ENCODE data around the gene RNF114.
A peak's percentile ranks its signal among the peaks of the same experiment; 100 is the strongest.
"Not testable (repeated sequence)": the region's sequence is repeated elsewhere in the genome, so short reads cannot be mapped to it uniquely, and the experiment has no call there.

Gene RNF114

DNA sequence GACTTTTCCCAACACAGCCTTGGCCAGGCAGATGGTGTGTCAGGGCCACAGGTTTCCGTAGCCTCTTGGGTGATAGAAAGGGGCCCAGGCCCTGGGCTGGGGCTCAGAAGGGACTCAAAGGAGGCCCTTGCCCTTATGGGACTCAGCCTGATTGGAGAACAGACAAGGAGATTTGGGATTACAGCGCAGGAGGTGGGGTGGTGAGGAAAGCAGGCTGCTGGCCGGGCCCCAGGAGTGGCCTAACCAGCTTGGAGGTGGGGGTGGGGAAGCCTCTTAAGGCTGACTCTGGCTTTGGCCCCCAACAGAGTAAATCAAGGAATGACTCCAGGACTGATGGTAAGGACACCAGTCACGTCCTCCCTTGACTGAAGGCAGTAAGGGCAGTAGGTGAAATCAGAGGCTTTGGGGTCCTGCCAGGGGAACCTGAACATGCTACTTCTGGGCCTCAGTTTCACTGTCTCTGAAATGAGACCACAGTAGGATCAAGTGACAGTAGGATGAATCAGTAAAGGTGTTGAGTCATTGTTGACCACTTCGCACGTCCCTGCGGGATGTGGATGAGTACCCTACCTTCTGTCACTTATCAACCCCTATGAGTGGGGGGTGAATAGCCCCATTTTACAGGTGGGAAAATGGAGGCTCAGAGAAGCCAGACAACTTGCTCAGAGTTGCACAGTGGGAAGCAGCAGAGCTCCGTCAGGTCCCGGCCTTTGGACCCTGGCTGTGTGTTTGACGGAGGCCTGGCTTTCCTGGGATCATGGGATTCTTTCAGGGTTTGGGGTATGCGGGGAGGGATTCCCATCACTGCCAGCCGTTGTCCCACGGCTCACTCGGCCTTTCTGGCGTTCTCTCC lies 51.0 kb downstream of the RNF114 start:
- DNase-seq (no peak), ATAC-seq (no peak)

DNA sequence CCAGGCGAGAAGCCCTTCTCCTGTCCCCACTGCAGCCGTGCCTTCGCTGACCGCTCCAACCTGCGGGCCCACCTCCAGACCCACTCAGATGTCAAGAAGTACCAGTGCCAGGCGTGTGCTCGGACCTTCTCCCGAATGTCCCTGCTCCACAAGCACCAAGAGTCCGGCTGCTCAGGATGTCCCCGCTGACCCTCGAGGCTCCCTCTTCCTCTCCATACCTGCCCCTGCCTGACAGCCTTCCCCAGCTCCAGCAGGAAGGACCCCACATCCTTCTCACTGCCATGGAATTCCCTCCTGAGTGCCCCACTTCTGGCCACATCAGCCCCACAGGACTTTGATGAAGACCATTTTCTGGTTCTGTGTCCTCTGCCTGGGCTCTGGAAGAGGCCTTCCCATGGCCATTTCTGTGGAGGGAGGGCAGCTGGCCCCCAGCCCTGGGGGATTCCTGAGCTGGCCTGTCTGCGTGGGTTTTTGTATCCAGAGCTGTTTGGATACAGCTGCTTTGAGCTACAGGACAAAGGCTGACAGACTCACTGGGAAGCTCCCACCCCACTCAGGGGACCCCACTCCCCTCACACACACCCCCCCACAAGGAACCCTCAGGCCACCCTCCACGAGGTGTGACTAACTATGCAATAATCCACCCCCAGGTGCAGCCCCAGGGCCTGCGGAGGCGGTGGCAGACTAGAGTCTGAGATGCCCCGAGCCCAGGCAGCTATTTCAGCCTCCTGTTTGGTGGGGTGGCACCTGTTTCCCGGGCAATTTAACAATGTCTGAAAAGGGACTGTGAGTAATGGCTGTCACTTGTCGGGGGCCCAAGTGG lies 51.9 kb downstream of the RNF114 start:
- ATAC-seq: no peak
- no peak for DNase-seq

DNA sequence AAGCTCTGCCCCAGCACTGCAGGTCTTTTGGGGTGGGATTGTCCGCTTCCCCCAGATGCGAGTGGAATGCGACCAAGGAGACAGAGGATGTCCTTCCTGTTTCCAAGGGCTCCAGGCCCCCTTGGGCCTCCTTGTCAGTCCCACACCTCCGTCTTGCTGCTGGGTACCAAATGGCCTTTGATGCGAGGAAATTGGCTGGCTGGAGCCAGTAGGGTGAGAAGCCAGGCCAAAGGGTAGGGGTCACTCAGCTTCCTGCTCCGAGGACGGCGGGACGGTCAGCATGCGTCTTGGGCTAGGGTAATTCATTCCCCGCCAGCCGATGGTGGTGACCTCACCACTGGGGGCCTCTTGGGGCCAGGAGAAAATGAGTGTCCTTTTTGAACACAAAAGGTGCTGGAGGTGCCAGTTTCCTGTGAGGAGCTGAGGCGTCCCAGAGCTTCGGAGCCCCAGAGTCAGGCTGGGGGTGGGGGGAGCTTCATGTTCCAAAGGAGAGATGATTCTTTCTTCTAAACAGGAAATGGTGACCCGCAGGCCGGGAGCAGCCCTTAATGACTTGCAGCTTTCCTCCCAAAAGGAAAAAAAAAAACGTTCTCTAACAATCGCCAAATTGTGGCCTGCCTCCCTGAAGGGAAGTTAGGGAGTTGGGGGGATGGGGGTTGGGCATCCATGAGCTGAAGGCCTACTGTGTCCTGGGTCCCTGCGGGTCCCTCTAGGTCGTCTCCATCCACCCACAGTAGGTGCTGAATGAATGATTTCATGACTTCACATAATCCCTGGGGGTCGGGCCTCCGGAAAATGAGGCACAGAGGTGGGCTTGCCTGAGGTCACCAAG lies 53.3 kb downstream of the RNF114 start:
- DNase-seq (no peak), ATAC-seq (no peak)

DNA sequence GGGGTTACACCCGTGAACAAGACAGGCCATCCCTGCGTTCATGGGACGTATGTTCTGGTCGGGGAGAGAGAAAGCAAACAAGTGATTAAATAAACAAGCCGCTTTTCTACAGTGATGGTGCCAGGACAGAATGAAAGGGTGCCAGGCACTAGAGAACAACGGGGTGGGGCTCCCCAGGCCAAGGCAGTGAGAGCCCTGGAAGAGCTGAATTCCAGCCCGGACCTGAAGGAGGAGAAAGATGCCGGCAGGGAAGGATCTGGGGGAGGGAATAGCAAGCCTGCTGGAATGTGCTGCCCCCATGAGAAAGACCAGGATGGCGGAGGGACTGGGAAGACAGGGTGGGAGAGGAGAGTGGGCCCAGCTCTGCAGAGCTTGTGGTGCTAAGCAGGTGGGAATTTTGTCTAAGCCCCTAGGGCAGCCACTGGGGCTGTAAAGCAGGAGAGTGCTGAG lies 54.1 kb downstream of the RNF114 start:
- no peak for DNase-seq
- ATAC-seq: no peak

DNA sequence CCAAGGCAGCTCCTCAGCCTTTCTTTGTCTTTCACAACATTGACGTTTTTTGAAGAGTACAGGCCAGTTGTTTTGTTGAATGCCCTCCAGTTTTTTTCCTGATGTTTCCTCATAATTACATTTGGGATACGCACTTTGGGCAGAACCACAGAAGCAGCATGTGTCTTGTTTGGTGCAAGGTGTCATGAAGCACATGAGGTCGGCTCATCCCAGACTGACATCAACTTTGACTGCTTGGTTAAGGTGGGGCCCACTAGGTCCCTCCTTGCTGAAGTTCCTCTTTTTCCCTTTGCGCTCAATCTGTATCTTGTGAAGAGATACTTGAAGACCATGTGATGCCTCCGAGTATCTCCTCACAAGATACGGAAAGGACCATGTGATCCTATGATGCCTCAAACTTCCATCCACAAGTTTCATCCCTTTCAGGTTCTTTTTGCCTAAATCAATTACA lies 57.1 kb downstream of the RNF114 start:
- no peak for DNase-seq
- ATAC-seq: no peak

DNA sequence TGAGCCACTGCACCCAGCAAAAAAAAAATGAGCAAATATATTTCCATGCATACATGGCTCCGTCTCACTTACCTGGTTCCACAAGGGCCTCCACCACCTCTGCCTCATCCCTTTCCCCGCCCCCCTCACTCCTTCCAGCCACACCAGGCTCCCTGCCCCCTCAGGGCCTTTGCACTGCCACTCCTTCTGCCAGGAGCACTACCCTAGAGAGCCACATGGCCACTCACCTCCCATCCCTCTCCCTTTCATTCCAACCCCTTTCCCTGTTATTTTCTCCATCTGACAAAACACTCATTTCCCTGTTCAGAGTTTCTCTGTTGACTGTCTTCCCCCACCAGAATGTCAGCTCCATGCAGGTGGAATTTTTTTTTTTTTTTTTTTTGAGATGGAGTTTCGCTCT lies 59.4 kb downstream of the RNF114 start:
- ATAC-seq (no peak), DNase-seq (no peak)

DNA sequence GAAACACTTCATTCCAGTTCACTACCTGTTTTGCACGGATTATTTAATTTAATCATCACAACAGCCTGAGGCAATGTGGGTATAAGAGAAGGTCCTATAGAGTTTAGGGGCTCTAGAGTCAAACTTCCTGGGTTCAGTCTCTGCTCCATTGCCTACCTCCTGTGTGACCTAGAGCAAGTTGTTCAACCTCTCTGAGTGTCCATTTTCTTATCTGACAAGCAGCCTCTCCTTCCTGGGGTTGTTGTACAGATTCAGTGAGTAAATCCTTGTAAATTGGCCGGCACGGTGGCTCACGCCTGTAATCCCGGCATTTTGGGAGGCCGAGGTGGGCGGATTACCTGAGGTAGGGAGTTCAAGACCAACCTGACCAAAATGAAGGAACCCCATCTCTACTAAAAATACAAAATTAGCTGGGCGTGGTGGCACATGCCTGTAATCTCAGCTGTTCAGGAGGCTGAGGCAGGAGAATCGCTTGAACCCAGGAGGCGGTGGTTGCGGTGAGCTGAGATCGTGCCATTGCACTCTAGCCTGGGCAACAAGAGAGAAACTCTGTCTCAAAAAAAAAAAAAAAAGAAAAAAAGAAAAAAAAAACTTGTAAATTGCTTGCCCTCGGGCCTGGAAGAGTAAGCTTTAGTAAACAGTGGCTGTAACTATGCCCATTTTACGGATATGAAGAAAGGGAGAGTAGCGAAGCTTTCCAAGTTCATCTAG lies 62.4 kb downstream of the RNF114 start:
- DNase-seq, ATAC-seq: not testable (repeated sequence)

DNA sequence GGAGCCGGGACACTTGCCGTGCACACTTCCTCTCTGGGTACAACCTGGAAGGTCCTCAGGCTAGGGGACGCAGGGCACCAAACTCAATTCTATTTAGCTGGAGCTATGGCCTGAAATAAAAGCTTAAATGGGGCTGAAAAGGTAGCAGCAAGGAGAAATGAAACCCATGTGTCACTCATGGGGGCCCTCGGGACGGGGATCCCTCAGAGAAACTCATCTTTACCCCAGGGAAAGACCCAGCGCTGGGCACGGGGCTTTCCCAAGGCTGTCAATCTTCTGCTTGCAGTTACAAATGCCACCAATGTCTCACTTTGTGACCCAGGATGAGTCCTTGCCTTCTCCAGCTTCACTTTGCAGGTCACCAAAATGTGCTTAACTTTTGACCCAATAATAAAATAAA lies 63.1 kb downstream of the RNF114 start:
- DNase-seq (peak; percentile 76), ATAC-seq (peak; percentile 89)

DNA sequence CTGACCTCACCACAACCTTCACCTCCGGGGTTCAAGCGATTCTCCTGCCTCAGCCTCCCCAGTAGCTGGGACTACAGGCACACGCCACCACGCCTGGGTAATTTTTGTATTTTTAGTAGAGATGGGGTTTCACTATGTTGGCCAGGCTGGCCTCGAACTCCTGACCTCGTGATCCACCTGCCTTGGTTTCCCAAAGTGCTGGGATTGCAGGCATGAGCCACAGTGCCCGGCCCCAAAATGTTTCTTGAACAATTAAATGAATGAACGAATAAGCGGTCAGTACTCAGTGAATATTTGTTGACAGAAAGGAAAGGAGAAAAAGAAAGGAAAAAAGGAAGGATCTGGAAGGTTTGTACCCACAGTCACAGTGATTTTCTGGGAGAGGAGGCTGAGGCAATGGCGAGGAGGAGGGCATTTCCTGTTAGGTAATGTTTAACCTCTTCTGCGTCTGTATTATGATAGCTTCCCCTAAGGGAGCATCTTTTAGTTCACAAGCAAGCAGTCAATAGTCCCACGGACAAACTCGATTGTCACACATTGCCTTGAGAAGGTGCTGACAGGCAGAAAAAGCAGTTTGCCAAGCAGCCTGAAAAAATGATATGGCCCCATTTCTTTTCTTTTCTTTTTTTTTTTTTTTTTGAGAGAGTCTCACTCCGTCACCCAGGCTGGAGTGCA lies 64.5 kb downstream of the RNF114 start:
- ATAC-seq, DNase-seq: not testable (repeated sequence)

DNA sequence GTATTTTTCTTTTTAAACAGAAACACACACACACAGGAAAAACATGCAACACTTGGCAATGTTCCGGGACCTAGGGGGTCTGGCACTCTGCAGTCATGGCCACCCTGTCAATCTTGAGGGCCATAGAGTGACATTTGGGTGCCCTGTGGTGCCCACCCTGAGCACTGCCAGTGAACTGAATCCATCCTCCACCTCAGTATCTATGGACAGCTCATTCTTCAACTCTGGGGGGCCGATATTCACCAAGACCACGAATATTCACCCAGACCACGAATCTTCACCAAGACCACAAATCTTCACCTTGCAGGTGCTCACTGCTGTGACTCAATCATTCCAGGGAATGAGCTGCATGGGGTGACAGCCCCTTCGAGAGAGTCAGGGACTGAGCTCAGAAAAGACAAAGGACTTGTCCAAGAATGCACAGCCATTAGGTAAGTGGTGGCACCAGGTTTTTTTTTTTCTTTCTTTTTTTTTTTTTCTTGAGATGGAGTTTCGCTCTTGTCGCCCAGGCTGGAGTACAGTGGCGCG lies 65.7 kb downstream of the RNF114 start:
- DNase-seq (peak; percentile 39), ATAC-seq (peak; percentile 72)

DNA sequence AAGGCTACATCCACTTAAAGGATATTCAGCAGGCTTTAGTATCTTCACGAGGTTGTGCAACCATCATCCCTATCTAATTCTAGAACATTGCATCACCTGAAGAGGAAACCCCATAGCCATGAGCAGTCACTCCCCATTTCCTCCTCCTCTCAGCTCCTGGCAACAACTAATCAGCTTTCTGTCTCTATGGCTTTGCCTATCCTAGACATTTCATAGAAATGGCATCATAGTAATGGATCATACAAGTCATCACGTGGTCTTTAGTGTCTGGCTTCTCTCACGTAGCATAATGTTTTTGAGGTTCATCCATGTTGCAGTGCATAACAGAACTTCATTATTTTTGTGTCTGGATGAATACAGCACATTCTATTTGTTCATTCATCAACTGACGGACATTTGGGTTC lies 67.1 kb downstream of the RNF114 start:
- DNase-seq (no peak), ATAC-seq (peak; percentile 12)

Data from stimulated activated naive CD8-positive, alpha-beta T cell treated with anti-CD3 and anti-CD28 coated beads, Interleukin-15, Interleukin-2, amounts not matched to agents 100 U/mL and 50 U/mL, for 24 hours (primary cell).